ENCODE data around the gene KYAT1.
"Not testable (repeated sequence)": the region's sequence is repeated elsewhere in the genome, so short reads cannot be mapped to it uniquely, and the experiment has no call there.

GRCh38 chr9:128851024-128851423 is 30.7 kb downstream of the KYAT1 start:
- TF ChIP-seq POLR2A (IDR thresholded peaks at IDR 0.05) = not testable (repeated sequence)
- TF ChIP-seq, protein P1, sequence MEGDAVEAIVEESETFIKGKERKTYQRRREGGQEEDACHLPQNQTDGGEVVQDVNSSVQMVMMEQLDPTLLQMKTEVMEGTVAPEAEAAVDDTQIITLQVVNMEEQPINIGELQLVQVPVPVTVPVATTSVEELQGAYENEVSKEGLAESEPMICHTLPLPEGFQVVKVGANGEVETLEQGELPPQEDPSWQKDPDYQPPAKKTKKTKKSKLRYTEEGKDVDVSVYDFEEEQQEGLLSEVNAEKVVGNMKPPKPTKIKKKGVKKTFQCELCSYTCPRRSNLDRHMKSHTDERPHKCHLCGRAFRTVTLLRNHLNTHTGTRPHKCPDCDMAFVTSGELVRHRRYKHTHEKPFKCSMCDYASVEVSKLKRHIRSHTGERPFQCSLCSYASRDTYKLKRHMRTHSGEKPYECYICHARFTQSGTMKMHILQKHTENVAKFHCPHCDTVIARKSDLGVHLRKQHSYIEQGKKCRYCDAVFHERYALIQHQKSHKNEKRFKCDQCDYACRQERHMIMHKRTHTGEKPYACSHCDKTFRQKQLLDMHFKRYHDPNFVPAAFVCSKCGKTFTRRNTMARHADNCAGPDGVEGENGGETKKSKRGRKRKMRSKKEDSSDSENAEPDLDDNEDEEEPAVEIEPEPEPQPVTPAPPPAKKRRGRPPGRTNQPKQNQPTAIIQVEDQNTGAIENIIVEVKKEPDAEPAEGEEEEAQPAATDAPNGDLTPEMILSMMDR (IDR thresholded peaks at IDR 0.05) = not testable (repeated sequence)

Measured in tibial nerve (tissue), 3 donors.